PC-3 (cell line): ENCODE data around the gene GK2.

Experiments
- EZH2 ChIP-seq: fragments of 300-600 bp; sonication (generic); IDR thresholded peaks from one replicate; pipeline ENCODE4 v1.6.1; 2017; ENCODE audit warnings: antibody characterized with exemption, mild to moderate bottlenecking, low read length; ENCODE audit not compliant: unreplicated experiment
- EZH2phosphoT487 ChIP-seq: fragments of 300-600 bp; sonication (generic); IDR thresholded peaks from 2 replicates; pipeline ENCODE4 v1.6.1; 2018; ENCODE audit warnings: mild to moderate bottlenecking, antibody characterized with exemption, low read length, borderline replicate concordance
- TF ChIP-seq, protein P1 (sequence below): fragments of 300-600 bp; sonication (generic); conservative IDR thresholded peaks from 2 replicates; pipeline ENCODE4 v1.5.1; 2017; ENCODE audit warnings: antibody characterized with exemption, low read depth, mild to moderate bottlenecking, low read length

DNA sequence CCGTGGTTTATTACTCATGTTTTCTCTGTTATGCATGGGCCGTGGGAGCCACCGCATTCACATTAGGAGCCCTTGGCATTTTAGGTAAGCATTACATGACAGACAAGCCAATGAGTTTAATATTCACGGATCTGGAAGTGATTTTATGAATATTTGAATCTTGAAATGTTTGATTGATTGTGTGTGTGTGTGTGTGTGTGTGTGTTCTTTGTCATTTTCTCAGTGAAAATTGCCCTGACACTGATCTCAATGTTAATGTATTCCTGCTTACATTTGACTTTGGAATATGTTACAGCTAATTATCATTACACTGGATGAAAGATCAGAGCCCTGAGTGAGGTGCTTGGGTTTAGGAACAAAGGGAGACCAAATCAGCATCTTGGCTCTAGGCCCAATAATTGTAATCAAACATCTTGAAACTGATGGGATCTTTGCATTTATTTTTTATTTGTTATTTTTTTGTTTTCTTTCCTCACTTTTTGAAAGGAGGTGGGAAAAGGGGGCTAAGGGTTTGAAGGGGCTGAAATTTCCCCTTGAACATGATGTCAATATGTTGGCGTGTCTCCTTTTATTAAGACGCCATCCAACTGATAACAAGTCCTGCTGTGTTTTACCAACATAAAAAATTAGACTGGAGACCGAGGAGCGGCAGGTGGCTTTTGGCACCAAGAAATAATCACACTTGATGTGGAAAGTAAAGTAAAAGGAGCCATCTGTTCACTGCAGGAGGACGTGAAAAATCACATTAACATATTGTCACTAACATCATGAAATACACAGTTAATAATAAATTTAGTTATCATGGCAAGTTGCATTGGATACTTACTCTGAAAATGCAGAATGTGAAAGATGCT, 5.2 kb upstream of the GK2 start:
- TF ChIP-seq EZH2phosphoT487: no peak
- TF ChIP-seq EZH2: no peak
- TF ChIP-seq, protein P1, sequence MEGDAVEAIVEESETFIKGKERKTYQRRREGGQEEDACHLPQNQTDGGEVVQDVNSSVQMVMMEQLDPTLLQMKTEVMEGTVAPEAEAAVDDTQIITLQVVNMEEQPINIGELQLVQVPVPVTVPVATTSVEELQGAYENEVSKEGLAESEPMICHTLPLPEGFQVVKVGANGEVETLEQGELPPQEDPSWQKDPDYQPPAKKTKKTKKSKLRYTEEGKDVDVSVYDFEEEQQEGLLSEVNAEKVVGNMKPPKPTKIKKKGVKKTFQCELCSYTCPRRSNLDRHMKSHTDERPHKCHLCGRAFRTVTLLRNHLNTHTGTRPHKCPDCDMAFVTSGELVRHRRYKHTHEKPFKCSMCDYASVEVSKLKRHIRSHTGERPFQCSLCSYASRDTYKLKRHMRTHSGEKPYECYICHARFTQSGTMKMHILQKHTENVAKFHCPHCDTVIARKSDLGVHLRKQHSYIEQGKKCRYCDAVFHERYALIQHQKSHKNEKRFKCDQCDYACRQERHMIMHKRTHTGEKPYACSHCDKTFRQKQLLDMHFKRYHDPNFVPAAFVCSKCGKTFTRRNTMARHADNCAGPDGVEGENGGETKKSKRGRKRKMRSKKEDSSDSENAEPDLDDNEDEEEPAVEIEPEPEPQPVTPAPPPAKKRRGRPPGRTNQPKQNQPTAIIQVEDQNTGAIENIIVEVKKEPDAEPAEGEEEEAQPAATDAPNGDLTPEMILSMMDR: no peak
